Activated effector memory CD4-positive, alpha-beta T cell treated with Interleukin-2 at 50 U/mL for 16 hours (primary cell): ENCODE data around the gene PCDH9.

Experiments
- DNase-seq: peaks from one replicate; pipeline ENCODE4 v3.0.0-alpha.2; 2020

The PCDH9 gene

DNA sequence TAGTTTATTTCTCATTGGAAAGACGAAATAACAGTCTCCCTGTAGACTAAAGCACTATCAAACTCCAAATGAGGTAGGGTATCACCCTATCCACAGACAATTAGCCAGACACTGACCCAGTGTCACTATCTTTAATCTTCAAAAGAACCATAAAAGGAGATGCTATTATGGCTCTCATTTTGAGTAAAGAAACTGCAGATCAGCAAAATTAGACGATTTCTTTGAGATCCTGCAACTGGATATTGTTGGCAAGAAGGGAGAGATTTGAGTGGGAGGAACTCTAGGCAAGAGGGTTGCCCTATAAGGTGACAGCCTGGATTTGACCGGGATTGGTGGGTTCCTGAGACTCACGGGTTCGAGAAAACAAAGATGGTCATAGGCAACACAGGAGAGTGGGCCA lies 71.2 kb downstream of the PCDH9 start:
- DNase-seq = no peak

DNA sequence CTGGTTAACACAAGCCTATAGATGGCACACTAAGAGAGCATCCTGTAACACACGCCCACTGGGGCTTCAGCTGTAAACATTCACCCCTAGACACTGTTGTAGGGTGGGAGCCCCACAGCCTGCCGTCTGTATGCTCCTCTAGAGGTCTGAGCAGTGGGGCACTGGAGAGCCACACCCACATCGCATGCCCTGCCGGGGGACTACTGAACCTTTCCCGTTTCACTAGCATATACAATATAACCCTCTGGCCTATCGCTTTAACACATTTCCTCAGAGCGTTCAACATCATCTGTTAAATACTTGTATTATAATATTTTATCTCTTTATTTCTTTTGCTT lies 73.4 kb downstream of the PCDH9 start:
- no peak for DNase-seq

DNA sequence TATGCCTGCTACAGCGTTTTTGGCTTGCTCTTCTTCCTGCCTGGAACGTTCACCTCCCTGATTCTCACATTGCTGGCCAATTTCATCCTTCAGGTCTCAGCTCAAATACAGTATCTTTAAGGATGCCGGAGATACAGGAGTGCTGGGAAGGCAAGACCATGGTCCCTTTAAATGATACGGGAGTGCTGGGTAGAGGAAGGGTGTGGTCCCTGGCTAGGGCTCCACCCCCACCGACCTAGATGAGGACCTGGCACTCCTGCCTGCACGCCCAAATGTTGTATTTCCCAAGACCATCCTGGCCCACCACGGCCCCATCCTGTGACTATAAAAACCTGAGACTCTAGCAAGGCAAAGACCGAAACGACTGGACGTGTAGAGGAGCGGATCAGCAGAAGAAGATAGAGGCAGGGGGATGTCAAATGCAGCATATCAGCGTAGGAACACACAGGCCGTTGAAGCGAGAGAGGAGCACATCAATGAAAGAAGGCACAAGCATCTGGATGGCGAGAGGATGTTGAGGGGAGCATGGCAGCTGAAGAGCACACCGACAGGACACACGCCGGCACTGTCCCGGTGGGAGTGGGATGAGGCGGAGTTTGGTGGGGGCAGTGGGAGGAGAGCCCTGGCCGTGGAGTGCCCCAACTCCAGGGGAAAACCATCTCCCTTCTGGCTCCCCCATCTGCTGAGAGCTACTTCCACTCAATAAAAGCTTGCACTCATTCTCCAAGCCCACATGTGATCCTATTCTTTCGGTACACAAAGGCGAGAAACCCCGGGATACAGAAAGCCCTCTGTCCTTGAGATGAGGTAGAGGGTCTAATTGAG lies 74.0 kb downstream of the PCDH9 start:
- no peak for DNase-seq

DNA sequence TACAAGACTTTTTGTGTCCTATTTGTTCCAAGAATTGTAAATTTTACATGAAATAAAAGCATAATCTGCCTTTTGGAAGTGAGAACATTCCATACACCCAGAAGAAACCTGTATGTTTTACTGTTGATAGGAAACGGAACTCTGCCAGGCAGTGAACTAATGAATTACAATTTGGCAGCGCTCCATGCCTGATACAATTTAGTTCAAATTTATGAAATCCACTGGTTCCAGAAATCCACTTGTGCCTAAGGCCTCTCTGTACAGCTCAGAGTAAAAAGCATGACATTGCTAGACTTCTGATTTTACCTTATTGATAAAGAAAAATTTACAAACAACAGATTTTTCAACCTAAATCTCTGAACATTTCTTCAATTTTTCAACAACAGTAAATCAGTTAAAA lies 78.1 kb downstream of the PCDH9 start:
- no peak for DNase-seq

DNA sequence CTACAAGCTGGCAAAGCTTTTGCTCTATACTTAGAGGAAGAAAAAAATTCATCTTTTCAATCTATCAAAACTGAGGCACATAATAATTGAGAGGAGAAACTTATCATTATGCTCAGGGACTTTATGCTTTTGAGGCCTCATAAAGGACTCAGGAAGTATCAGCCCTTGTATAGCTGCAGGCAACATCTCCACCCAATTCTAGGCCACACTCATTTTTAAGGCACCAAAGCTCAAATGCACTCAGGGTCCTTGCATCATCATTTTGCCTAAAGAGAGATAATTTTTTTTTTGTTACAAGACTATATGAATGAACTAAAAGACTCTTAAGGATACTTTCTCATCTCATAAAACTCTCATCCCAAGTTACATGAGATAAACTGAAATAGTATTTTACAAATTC lies 78.5 kb downstream of the PCDH9 start:
- DNase-seq = no peak

DNA sequence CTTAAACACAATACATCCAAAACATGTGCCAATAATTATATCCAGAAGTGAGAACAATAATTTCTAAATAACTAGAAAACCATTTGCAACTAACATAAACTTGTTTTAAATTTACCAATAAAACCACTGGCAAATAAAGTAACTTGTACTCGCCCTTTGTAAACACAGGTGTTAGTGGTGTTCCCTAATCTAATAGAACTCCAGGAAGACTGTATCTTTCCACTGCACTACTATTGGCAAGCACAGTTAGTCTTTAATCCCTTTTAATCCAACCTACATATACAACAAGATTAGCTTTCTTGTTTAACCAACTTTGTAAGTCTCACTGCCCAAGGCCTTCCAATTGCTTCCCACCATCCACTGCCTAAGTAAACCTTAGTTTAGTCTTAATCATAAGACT lies 79.5 kb downstream of the PCDH9 start:
- no peak for DNase-seq

DNA sequence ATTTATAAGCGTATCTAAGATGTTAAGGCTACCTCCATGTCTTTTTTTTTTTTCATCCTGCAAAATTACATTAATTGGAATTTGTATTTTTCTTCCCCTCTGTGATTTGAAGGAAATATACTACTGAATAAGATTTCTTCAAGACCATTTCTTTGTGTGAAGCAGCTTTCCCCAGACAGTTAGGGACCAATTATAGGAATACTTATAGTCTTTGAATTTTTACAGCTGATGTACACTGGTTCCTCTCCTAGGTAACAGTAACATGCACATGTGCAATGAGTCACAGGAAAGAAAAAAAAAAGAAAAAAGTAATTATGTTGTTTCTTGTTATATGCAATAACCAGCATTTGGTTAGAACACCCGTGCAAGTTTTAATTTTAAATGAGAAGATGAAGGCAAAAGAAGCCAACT lies 82.0 kb downstream of the PCDH9 start:
- no peak for DNase-seq

DNA sequence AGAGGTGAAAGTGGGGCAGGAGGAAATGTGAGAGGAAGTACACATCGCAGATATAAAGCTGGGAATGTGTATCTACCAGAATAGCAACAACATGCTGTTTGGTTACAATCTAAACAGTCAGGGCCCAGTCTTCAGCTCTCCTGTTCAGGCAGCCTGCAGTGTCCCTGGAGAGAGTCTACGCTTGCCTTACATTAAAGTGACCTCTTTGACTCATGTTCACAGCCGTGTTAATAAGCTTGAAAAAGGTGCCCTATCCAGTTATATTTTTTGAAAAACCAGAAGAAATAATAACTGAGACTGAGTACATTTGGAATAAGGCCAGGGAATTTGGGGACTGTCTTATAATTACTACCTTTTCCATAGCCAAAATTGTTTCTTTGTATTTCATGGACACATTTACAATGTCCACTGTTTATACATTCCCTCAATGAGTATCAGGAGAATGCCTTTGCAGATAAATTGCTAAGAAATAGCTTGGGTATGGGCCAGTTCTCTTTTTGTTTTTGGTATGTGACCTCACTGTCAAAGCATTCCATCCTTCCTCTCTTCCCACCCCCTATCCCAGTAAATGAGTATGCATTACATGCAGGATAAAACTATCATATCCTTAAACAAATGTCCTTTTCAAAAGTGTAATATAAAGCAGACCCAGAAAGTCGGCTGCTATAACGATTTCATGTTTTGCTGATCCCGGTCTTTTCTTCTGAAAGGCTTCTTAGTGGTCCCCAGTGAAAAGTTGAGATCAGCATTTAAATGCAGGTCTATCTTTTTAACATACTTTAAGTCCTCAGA lies 82.6 kb downstream of the PCDH9 start:
- DNase-seq = no peak

DNA sequence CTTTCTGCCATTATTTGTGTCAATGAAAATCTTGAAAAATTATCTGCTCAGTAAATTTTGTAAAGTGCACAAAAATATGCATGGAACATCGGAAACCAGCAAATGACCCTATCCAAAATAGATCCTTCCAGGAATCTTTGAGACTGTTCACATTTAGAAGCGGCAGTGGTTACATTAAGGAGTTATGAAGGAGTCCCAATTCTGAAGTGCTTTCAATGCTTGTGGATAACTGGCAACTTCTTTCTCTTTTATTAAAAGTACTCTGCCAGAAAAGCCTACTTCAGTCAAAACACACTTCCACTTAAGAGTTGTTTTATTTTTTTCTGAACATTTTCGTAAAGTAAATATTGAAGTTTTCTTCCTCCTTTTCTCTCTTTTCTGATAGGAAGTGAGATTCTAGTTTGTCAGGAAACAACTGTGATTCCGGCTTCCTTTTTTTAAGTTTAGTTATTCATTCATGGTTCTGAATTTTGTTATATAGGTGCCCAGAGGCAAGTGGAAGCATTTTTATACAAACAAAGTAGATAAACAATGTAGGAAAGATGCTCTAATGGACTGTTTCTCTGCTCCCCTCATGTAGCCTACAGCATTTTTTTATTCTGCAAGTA lies 83.5 kb downstream of the PCDH9 start:
- DNase-seq = no peak

DNA sequence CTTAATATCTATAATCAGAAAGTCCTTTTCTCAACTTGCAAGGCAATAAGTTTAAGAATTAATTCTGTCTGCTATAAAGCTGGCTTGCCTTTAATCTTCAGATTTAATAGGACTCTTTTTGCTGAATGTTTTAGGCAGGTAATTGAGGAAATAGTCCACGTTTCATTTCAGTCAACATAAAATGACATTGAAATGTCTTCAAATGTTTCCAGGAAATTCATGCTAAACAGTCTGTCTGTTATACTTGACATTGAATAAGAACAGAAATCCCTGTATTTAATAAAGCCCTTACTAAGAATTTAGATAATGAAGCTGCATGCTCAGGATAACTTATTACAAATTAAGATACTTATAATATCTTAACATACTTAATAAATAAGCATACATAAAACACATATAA lies 84.2 kb downstream of the PCDH9 start:
- no peak for DNase-seq

DNA sequence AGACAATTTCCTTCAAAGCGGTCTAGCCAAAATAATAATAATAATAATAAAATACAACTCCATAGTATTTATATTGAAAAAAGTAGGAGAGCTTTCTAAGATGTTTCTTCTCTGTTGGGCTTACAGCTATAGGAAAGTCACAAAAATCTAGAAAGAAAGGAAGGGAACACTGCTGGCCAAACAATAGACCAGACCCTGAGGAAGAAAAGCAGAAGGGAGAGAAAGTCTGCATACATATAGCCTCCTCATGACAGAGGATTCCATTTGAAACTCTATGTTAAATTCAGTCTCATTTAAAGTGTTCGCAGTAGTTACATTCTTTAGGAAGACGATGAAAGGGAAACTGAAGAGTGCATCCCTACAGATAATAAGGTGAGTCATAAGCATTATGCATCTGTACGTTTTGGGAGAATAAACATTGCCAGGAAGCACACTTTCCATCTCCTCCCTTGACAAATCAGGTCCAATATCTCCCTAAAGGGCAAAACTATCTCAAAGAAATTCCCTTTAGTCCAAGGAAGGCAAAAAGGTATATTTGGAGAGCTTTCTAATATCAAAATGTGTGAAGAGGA lies 86.5 kb downstream of the PCDH9 start:
- no peak for DNase-seq

DNA sequence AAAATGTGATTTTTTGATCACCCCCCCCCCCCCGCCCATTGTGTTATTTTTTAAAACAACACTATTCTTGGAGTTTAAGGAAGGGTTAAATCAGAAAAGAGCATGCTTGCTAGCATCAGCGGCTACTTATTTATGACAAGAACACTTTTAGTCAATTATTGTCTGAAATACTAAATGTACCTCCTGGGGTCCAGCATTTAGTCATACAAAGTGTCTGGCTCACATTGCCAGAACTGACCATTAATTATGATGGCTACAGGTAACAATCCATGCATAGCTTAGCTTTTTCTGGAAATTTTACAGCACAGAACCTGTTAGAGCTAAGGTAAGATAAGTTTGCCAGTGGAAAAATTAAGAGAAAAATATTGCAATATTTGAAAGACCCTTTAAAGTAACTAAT lies 90.1 kb downstream of the PCDH9 start:
- no peak for DNase-seq

DNA sequence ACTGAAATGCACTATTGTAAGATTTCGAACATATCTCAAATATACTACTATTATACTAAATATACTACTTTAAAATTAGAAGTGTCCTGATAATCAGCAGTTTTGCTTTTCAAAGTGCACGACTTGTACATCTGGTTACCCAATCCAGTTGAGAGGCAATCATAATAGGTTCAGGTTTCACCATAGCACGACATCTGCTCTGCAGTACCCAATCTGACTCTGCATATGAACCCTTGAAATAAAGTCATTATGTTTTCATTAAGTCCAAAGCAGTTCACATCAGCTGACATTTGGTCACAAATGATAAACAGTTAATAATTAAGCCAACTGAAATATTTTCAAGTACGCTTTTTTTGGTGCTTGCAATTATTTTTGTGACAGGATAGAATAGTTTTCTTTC lies 90.6 kb downstream of the PCDH9 start:
- no peak for DNase-seq

DNA sequence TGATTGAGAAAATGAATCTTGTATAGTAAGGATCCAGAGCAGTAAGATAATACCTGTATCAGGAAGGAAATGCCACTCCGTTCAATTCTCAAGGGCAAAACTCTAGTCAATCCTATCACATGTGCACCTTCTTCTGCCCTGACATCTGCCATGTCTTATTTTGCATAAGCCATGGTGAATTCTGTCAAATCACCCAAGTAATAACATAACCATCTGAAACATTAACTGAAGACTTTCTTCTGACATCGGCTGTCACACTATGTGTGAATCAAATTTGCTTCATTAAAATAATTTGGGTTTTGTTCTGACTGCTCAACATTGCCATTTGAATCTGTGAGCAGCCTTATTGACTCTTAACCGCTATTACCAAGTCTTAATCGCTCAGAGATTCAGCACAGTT lies 91.2 kb downstream of the PCDH9 start:
- DNase-seq = no peak

DNA sequence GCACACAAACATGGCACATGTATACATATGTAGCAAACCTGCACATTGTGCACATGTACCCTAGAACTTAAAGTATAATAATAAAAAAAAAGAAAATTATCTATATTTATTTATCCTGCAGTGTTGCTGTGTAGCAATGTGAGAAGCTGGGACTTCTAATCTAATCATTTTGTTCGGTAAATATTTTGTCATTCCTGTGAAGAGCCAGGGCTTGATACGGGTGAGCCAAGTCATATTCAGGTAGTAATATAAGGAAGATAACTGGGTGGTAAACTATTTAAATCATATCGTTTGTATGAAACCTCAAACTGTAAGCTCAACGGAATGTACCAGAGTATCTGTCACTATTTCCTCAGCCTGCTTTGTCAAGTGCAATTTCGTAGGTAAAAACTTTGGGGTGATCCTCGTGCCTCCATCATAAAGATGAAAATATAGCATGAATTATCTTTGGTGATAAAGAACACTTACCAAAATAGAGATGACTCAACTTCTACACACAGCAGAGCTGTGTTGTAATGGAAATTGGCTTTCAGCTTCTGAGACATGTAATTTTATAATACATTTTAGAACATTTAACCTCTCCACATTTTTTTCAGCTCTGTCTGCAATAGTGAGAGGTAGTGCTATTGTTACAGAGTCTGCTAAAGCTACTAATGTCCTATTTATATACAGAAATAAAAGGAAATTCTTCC lies 92.9 kb downstream of the PCDH9 start:
- DNase-seq = no peak

DNA sequence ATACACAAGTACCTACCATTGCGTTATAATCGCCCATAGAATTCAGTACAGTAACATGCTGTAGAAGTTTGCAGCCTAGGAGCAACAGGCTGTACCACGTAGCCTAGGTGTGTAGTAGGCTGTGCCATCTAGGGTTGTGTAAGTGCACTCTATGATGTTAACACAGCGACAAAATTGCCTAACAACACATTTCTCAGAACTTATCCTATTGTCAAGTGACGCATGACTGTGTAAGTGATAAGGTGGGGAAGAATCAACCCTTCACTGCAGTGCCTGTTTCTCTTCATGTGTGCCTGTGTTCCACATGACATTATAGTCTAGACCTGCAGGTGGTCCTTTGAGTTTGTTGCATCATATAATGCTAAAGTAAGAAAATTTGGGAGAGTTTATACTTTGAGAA lies 94.0 kb downstream of the PCDH9 start:
- no peak for DNase-seq

DNA sequence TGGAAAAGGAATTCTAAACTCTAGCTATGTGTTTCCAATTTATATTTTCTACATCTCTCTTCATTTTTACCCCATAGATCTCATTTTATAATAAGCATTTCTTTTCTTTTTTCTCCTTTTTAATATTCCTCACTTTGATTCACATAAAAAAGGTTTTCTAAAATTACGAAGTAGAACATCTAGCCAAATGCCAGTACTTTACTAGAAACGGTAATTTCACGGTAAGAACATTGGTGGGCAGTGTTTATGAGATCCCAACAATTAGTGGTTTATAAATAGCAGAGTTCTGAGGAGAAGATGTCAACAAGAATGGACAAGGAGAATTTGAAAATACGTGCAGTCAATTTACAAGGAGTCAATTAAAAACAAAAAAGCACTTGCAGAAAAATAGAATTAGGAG lies 94.8 kb downstream of the PCDH9 start:
- no peak for DNase-seq

DNA sequence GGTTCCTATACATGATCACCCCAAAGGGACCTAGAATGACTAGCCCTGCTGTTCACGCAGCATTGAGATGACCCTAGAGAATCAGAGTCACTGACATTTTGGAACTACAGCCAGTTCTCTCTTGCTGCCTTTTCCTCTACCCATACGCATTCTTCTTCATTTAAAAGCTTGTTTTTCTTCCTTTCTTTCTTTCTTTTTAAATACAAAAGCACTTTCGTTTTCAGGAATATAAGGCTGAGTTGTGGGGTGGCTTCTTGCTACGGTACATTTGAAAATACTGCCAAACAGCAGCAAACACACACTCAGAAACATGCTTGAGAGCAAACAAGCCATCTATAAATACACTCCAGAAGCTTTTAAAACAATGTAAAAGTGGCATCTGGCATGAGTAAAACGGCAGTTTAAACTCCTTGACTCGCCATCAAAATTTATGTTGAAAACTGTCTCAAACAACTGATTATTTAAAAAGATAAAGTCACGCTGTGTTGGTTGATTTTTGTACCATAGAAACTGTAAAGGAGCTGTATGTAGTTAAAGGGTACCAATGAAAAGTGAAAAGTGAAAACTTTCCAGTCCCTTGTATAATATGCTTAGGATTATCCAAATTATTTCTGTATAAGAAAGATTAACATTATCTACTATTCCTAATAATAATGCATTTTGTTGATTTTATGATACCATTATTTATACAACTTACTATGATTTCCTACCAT lies 95.6 kb downstream of the PCDH9 start:
- no peak for DNase-seq

DNA sequence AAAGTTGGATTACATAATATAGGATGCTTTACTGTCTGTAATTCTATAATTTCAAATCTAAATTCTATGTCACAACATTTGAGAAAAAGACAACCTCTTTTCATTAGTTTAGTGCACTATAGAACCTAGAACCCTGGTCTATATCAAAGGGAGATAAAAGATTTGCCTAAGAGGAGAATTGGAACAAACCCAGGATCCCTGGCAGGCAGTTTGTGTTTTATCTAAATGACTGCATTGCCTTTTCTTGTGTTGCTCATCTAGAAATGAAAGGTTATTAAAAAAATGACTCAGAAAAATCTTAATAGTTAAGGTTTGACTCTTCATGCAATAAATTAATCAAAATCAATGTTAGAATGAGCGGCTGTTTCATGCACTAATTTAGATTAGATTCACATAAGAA lies 96.7 kb downstream of the PCDH9 start:
- no peak for DNase-seq

DNA sequence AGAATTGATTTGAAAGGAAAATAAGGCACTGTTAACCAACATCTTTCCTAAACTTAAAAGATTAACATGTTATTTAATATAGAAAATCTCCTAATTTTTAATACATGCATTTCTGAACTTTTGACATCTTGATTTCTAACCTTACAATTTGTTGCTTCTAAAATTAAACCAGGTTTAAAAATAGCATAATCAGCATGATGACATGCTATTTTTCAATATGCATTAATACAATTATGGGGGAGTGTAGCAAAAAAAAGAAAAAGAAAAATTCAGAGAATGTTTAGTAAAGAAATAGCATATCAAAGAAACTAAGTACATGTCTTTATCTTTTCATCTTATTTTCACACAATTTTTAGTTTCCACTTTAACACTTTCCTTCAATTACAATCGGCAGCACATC lies 98.7 kb downstream of the PCDH9 start:
- DNase-seq = no peak

DNA sequence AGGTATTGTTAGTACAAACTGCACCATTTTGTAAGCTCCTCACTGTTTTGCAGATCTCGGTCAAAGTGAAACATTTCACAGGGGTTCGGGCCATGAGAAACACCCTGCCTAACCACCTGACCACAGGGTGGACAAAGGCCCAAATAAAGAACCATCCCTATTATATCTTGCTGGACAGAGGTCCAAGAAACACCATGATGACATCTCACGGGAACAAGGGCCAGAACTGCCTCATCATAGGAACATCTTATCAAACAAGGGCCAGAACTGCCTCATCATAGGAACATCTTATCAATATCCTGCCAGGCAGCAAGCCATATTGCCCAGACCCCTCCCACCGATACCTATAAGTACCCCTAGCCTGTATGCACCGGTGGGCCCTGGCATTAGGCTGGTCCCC lies 99.7 kb downstream of the PCDH9 start:
- DNase-seq = no peak

DNA sequence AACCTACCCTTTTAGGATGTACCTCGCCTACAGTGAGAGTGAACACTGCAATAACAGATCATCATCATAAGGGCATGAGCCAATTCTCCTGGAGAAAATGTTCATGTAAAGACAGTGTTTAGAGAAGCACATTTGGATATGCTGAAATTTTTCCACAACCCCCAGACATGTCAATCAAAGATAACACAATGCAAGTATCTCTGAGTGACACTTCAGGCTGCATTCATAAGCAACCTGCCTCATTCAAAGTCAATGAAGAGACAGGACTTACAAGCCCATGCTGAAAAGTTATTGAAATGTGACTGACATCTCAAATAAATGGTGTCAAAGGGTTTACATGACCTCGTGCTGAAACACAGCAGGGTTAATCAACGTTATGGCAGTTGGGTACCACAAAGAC lies 102.0 kb downstream of the PCDH9 start:
- DNase-seq = no peak

DNA sequence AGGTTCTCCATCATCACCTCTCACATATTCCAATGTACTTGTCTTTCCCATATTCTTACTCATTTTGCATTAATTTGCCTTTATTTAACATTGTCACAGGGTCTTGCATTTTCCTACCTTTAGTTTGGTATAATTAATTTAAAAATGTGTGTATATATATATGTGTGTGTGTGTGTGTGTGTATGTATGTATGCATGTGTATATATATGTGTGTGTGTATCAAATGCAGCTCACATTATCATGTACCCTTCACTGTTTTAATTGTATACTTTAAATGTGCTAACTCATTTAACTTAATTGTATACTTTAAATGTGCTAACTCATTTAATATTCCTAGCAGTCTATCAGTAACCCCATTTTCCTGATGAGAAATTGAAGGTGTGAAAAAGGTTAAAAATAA lies 104.5 kb downstream of the PCDH9 start:
- no peak for DNase-seq
